CD8-positive, alpha-beta memory T cell (primary cell): ENCODE measurements around the gene BTBD9. TPM values are rescaled to one million over a fixed set of nuclear protein-coding genes. Genes with fewer than 3 reads are reported as not detected.

Experiments used
- CTCF ChIA-PET: fragments of 350-600 bp; sonication (Branson Sonifier 250); formaldehyde crosslinking; loops from one replicate; lab custom pipeline; 2021; ENCODE audit warnings: antibody characterized with exemption; lab: Charles Lee
- POLR2A ChIA-PET: fragments of 350-600 bp; sonication (Branson Sonifier 250); formaldehyde crosslinking; loops from one replicate; lab custom pipeline; 2021; ENCODE audit warnings: antibody characterized with exemption; lab: Charles Lee
- DNase-seq, 5 donors: peaks; one replicate each; pipeline versions ENCODE4 v3.0.0 to v3.0.0-alpha.2; 2020 to 2022; ENCODE audit warnings: mixed read lengths in 1 of 5
- H3K27ac ChIP-seq: one replicate; pipeline ENCODE4 v1.7.0; 2013; ENCODE audit warnings: low read depth, mild to moderate bottlenecking, low read length, moderate library complexity
- H3K27me3 ChIP-seq: 2 replicates; pipeline ENCODE4 v1.7.0; 2013; ENCODE audit warnings: low read length, mild to moderate bottlenecking; ENCODE audit not compliant: insufficient read depth, poor library complexity, severe bottlenecking
- H3K36me3 ChIP-seq: 2 replicates; pipeline ENCODE4 v1.7.0; 2013; ENCODE audit warnings: mild to moderate bottlenecking, low read length, moderate library complexity; ENCODE audit not compliant: insufficient read depth
- H3K4me1 ChIP-seq: 2 replicates; pipeline ENCODE4 v1.7.0; 2013; ENCODE audit warnings: mild to moderate bottlenecking, low read length, moderate library complexity; ENCODE audit not compliant: insufficient read depth
- H3K4me3 ChIP-seq: 2 replicates; pipeline ENCODE4 v1.7.0; 2013; ENCODE audit warnings: mild to moderate bottlenecking, low read length
- H3K9me3 ChIP-seq: 2 replicates; pipeline ENCODE4 v1.7.0; 2013; ENCODE audit warnings: mild to moderate bottlenecking, low read length
- H3K27ac Mint-ChIP-seq, 8 donors: one replicate each; pipeline ENCODE4 v1.8.0; 2020 to 2021; ENCODE audit warnings: mixed read lengths in 8 of 8, mild to moderate bottlenecking in 6 of 8, inconsistent platforms in 3 of 8, moderate library complexity in 3 of 8
- H3K27me3 Mint-ChIP-seq, 2 donors: one replicate each; pipeline ENCODE4 v1.8.0; 2020 to 2021; ENCODE audit warnings: mixed read lengths in 2 of 2, mild to moderate bottlenecking in 1 of 2, moderate library complexity in 1 of 2
- H3K36me3 Mint-ChIP-seq, 3 donors: one replicate each; pipeline ENCODE4 v1.8.0; 2020 to 2021; ENCODE audit warnings: mixed read lengths in 3 of 3, inconsistent platforms in 1 of 3, mild to moderate bottlenecking in 1 of 3
- H3K4me1 Mint-ChIP-seq, 3 donors: one replicate each; pipeline ENCODE4 v1.8.0; 2020 to 2021; ENCODE audit warnings: mixed read lengths in 3 of 3, inconsistent platforms in 1 of 3, mild to moderate bottlenecking in 1 of 3
- H3K4me3 Mint-ChIP-seq, 7 donors: one replicate each; pipeline ENCODE4 v1.8.0; 2020 to 2021; ENCODE audit warnings: mixed read lengths in 7 of 7, mild to moderate bottlenecking in 6 of 7, moderate library complexity in 4 of 7, inconsistent platforms in 2 of 7
- H3K9me3 Mint-ChIP-seq, 5 donors: one replicate each; pipeline ENCODE4 v1.8.0; 2020 to 2022; ENCODE audit warnings: mixed read lengths in 5 of 5, mild to moderate bottlenecking in 3 of 5, moderate library complexity in 2 of 5, inconsistent platforms in 1 of 5
- polyA plus RNA-seq: library from polyadenylated mRNA; unstranded; fragments of 300-500 nt; fragmentation: Illumina TruSeq; gene quantifications from one replicate; pipeline ENCODE4 v1.2.3, GENCODE V29; 2021
- total RNA-seq, 2 experiments: library from RNA; stranded (reverse); gene quantifications; one replicate each; pipeline ENCODE4 v1.2.3, GENCODE V29; 2021

BTBD9 gene
- total RNA-seq (10 to 100 TPM; 12.2 to 14.9 TPM), polyA plus RNA-seq (17.7 TPM)

DNA sequence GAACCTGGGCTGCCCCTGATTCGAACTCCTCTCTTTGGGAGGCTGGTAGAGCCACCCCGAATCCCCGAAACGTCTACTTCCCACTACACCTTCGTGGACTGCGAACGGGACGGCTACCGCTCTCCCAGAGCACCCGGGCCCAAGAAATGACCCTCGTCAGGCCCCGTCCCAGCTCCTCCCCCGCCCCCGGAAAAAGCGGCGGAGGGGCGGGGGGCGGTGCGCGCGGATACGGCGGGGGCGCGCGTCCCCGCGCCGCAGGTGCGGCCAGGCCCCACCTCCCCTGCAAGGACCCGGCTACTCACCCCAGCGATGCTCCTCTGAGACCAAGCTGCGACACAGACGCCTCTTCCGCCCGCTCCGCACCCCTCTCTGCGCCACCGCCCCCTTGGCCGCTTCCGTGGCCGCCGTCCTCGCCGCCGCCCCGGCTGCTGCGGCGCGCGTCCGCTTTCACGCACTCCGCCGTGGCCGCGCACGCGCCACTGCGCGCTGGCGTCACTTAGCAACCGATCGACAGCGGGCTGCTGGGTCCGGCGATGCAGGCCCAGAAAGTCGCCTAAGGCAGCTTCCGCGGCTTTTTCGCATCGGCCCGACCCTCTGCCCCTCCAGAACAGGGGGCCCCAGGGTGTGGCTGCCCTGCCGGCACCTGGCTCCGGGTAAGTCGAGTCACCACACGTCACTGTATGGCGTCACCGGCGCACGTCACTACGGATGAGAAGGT lies at the start of gene BTBD9:
Gene BTBD9, minus strand, starts transcription at position 432 of the 718 bp plus-strand sequence.
- DNase-seq, result peak; percentile 75 to 90 (median 88)
- ChIA-PET CTCF (interaction anchor here (1.7 kb wide), 1 partner anchor 14 kb away, joined by 4 read pairs; no protein-coding TSS in a partner anchor), POLR2A (interaction anchor here (0.6 to 1.5 kb wide), 8 partner anchors 20 to 941 kb away, joined by 3 to 12 read pairs (median 6); partner anchors contain the start of genes GLO1, SAYSD1 and ZFAND3)
- H3K36me3 Mint-ChIP-seq, result peaks cover 0 to 5% (median 0%) of the 10 kb centered on the region in 3 donors
- Histone ChIP-seq H3K27ac (peak within 1 kb of the TSS; percentile 99), H3K4me1 (peaks cover 36% of the 10 kb centered on the region), H3K9me3 (no peaks in the 10 kb centered on the region), H3K36me3 (no peaks in the 10 kb centered on the region), H3K27me3 (no peaks in the 10 kb centered on the region), H3K4me3 (peak within 1 kb of the TSS; percentile 92)
- no peaks in the 10 kb centered on the region for H3K9me3 Mint-ChIP-seq
- H3K4me1 Mint-ChIP-seq, result peaks cover 39 to 69% (median 58%) of the 10 kb centered on the region in 3 donors
- no peaks in the 10 kb centered on the region for H3K27me3 Mint-ChIP-seq
- H3K27ac Mint-ChIP-seq, result peak within 1 kb of the TSS; percentile 84 to 98 (median 97)
- peak within 1 kb of the TSS; percentile 87 to 98 (median 92) for H3K4me3 Mint-ChIP-seq

DNA sequence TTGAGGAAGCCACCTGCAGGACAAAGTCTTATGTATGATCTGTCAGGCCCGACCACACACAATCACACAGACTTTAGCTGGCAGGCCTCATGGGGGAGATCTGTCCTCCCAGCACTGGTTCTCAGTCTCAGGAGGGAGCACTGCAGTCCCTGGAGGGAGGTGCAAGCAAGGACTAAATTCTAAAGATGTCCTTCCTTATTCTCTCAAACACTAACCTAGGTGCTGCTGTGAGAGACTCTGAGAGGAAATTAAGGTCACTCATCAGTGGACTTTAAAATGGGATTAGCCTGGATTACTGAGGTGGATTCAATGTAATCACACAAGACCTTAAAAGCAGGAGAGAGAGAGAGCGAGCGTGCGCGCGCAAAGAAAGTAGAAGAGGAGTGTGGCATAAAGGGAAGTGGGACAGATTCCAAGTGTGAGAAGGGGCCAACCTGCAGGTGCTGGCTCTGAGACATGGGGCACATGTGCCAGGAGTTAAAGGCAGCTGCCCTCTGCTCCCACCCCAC lies 48.9 kb upstream of the BTBD9 start:
- Histone ChIP-seq H3K27me3 (no peaks in the 10 kb centered on the region), H3K27ac (no peak overlapping the region), H3K36me3 (no peaks in the 10 kb centered on the region), H3K4me1 (no peaks in the 10 kb centered on the region), H3K4me3 (no peak overlapping the region), H3K9me3 (no peaks in the 10 kb centered on the region)
- peak overlapping the region in 5 of 8 donors; percentile 6 to 58 (median 31) for H3K27ac Mint-ChIP-seq
- H3K9me3 Mint-ChIP-seq, result no peaks in the 10 kb centered on the region
- no peak overlapping the region for H3K4me3 Mint-ChIP-seq
- no peak for DNase-seq
- CTCF ChIA-PET, result no interaction called here
- H3K4me1 Mint-ChIP-seq, result peaks cover 26 to 63% (median 29%) of the 10 kb centered on the region in 3 donors
- no peaks in the 10 kb centered on the region for H3K27me3 Mint-ChIP-seq
- POLR2A ChIA-PET, result interaction anchor here (0.6 kb wide), 1 partner anchor 15 kb away, joined by 3 read pairs; no protein-coding TSS in a partner anchor
- peaks cover 0 to 16% (median 1%) of the 10 kb centered on the region in 3 donors for H3K36me3 Mint-ChIP-seq

DNA sequence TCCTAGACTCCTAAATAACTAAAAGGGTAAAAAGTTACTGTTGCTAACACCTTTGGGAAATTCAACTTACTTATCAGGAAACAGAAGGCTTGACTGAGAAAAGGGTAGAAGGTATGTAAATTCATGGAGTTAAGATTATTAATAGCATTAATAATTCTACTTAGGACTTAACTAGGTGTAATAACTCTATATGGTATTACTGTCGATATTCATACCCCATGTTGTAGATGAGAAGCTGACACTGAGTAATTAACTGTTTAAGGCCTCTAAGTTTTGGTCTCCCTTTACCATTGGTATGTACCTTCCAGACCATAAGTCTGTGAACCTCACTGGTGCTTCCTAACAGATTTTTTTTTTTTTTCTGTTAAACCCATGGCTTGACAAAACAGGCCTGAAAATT lies 47.8 kb upstream of the BTBD9 start:
- no peak for DNase-seq
- ChIA-PET CTCF (interaction anchor here (0.7 kb wide), 1 partner anchor 9 kb away, joined by 3 read pairs; no protein-coding TSS in a partner anchor), POLR2A (no interaction called here)
- no peaks in the 10 kb centered on the region for H3K36me3 ChIP-seq
- H3K4me1 ChIP-seq, result no peaks in the 10 kb centered on the region
- H3K9me3 ChIP-seq, result no peaks in the 10 kb centered on the region
- no peaks in the 10 kb centered on the region for H3K27me3 Mint-ChIP-seq
- no peak overlapping the region for H3K4me3 ChIP-seq
- H3K4me3 Mint-ChIP-seq, result no peak overlapping the region
- no peak overlapping the region for H3K27ac ChIP-seq
- H3K4me1 Mint-ChIP-seq, result peaks cover 21 to 54% (median 29%) of the 10 kb centered on the region in 3 donors
- no peaks in the 10 kb centered on the region for H3K27me3 ChIP-seq
- H3K27ac Mint-ChIP-seq, result peak overlapping the region in 4 of 8 donors; percentile 29 to 69 (median 42)
- H3K9me3 Mint-ChIP-seq, result no peaks in the 10 kb centered on the region
- H3K36me3 Mint-ChIP-seq, result peaks cover 0 to 25% (median 3%) of the 10 kb centered on the region in 3 donors

- Mint-ChIP-seq H3K4me3 (no peak overlapping the region), H3K36me3 (peaks cover 0 to 28% (median 3%) of the 10 kb centered on the region in 3 donors), H3K27ac (peak overlapping the region in 7 of 8 donors; percentile 8 to 77 (median 31)), H3K9me3 (no peaks in the 10 kb centered on the region), H3K27me3 (no peaks in the 10 kb centered on the region), H3K4me1 (peaks cover 20 to 52% (median 26%) of the 10 kb centered on the region in 3 donors)
- H3K36me3 ChIP-seq, result peaks cover 4% of the 10 kb centered on the region
- H3K9me3 ChIP-seq, result no peaks in the 10 kb centered on the region
- no peaks in the 10 kb centered on the region for H3K4me1 ChIP-seq
- no peak overlapping the region for H3K27ac ChIP-seq
- H3K27me3 ChIP-seq, result no peaks in the 10 kb centered on the region
- no peak for DNase-seq
- POLR2A ChIA-PET, result no interaction called here
- no peak overlapping the region for H3K4me3 ChIP-seq
- CTCF ChIA-PET, result no interaction called here
Measured at GRCh38 chr6:38687043-38687353, 47.3 kb upstream of the BTBD9 start.

DNA sequence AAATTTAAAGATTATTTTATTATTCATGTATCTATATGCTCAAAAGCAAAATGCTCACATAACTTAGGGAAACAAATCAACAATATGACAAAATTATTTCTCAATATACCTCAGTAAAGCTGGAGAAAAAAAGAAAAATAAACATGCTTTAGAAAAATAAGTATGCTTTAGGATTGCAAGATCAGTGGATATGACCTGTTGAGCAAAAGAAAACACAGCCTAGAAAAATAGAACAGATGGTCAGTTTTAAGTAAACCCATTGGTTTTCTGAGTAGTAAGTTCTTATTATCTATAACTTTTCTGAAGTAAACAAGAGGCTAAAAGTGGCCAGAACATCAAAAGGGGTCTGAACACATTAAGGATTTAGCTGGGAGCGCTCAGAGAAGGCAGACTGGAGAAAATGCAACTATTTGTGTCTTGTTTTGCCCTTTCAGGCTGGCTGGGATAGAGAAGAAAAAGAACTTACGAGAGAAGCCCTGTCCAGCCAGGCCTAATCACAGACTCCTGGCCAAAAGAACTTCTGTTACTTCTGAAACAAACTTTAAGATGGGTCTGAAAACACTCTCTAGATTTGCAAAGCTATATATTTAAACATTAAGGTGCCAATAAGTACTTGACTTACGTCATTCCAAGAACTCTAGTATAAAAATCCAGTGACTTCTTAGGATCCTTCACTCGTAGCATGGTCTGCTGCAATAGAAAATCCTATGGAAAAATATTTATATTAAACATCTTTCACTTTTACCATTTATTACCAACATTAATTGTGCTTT lies 46.7 kb upstream of the BTBD9 start:
- Mint-ChIP-seq H3K27me3 (no peaks in the 10 kb centered on the region), H3K36me3 (peaks cover 0 to 33% (median 8%) of the 10 kb centered on the region in 3 donors), H3K27ac (peak overlapping the region in 5 of 8 donors; percentile 8 to 77 (median 35)), H3K4me3 (no peak overlapping the region), H3K9me3 (no peaks in the 10 kb centered on the region), H3K4me1 (peaks cover 17 to 47% (median 23%) of the 10 kb centered on the region in 3 donors)
- H3K4me3 ChIP-seq, result no peak overlapping the region
- no peaks in the 10 kb centered on the region for H3K4me1 ChIP-seq
- no peak overlapping the region for H3K27ac ChIP-seq
- peaks cover 9% of the 10 kb centered on the region for H3K36me3 ChIP-seq
- no peaks in the 10 kb centered on the region for H3K27me3 ChIP-seq
- no peak for DNase-seq
- H3K9me3 ChIP-seq, result no peaks in the 10 kb centered on the region
- ChIA-PET POLR2A (interaction anchor here (0.7 kb wide), 1 partner anchor 54 kb away, joined by 3 read pairs; no protein-coding TSS in a partner anchor), CTCF (no interaction called here)

- H3K27me3 Mint-ChIP-seq, result no peaks in the 10 kb centered on the region
- H3K36me3 Mint-ChIP-seq, result peaks cover 0 to 42% (median 10%) of the 10 kb centered on the region in 3 donors
- no peaks in the 10 kb centered on the region for H3K27me3 ChIP-seq
- H3K36me3 ChIP-seq, result peaks cover 10% of the 10 kb centered on the region
- no peak overlapping the region for H3K27ac ChIP-seq
- POLR2A ChIA-PET, result no interaction called here
- H3K9me3 ChIP-seq, result no peaks in the 10 kb centered on the region
- H3K4me3 ChIP-seq, result no peak overlapping the region
- peak overlapping the region in 3 of 8 donors; percentile 21 to 41 (median 29) for H3K27ac Mint-ChIP-seq
- H3K4me1 Mint-ChIP-seq, result peaks cover 17 to 41% (median 19%) of the 10 kb centered on the region in 3 donors
- DNase-seq, result no peak
- no peaks in the 10 kb centered on the region for H3K9me3 Mint-ChIP-seq
- H3K4me1 ChIP-seq, result no peaks in the 10 kb centered on the region
- H3K4me3 Mint-ChIP-seq, result no peak overlapping the region
- CTCF ChIA-PET, result no interaction called here
Measured at GRCh38 chr6:38684904-38685303, 45.2 kb upstream of the BTBD9 start.

- Histone ChIP-seq H3K4me1 (no peaks in the 10 kb centered on the region), H3K9me3 (no peaks in the 10 kb centered on the region), H3K27ac (no peak overlapping the region), H3K4me3 (no peak overlapping the region), H3K27me3 (no peaks in the 10 kb centered on the region), H3K36me3 (peaks cover 10% of the 10 kb centered on the region)
- H3K4me1 Mint-ChIP-seq, result peaks cover 14 to 37% (median 19%) of the 10 kb centered on the region in 3 donors
- CTCF ChIA-PET, result no interaction called here
- POLR2A ChIA-PET, result no interaction called here
- no peak for DNase-seq
- H3K9me3 Mint-ChIP-seq, result no peaks in the 10 kb centered on the region
- H3K36me3 Mint-ChIP-seq, result peaks cover 0 to 44% (median 10%) of the 10 kb centered on the region in 3 donors
- H3K4me3 Mint-ChIP-seq, result no peak overlapping the region
- H3K27me3 Mint-ChIP-seq, result no peaks in the 10 kb centered on the region
- peak overlapping the region in 1 of 8 donors; percentile 6 for H3K27ac Mint-ChIP-seq
Measured at GRCh38 chr6:38684237-38684636, 44.5 kb upstream of the BTBD9 start.
